K562 (cell line): ENCODE data around the gene RABL2B. TPM values are rescaled to one million over a fixed set of nuclear protein-coding genes. Genes with fewer than 3 reads are reported as not detected.
"Not testable (repeated sequence)": the region's sequence is repeated elsewhere in the genome, so short reads cannot be mapped to it uniquely, and the experiment has no call there.

Experiments
- ATAC-seq: fragments of 200-7000 bp; cut with Tn5 transposase; 3 replicates; pipeline ENCODE4 v1.9.1; 2020; ENCODE audit warnings: moderate library complexity
- BruUV-seq: library from RNA; stranded (reverse); fragments of 400-500 nt; replicated peaks from 2 replicates; lab custom pipeline; 2021; lab: Mats Ljungman, UMichigan
- CTCF ChIA-PET: fragments of 300-600 bp; formaldehyde crosslinking; extraction: SDS; loops from one replicate; lab custom pipeline; 2021; ENCODE audit warnings: low intra/inter-chr PET ratio; lab: Yijun Ruan, JAX
- POLR2A ChIA-PET: fragments of 300-600, 350-650 bp; sonication (Branson Sonifier 250); formaldehyde crosslinking; extraction: SDS; loops from one replicate; lab custom pipeline; 2021; ENCODE audit warnings: antibody characterized with exemption, inconsistent platforms; lab: Yijun Ruan, JAX
- DNase-seq, 4 experiments: peaks; one replicate each; pipeline versions ENCODE4 v3.0.0 to v3.0.0-alpha.2; 2011 to 2018; ENCODE audit warnings: low spot score in 3 of 4, mixed read lengths in 3 of 4; ENCODE audit errors: extremely low read depth in 1 of 4
- FAIRE-seq: peaks from 2 replicates; lab custom pipeline; 2011; peaks lifted over from hg19 to GRCh38; lab: Jason Lieb, UNC
- H2AFZ ChIP-seq: 2 replicates; pipeline ENCODE4 v1.6.0; 2011; ENCODE audit warnings: low read depth, low read length, control low read depth, inconsistent platforms
- H3K27ac ChIP-seq: fragments of 200-600 bp; 3 replicates; pipeline ENCODE4 v1.8.0; 2011; ENCODE audit warnings: low read depth, mild to moderate bottlenecking, control low read depth, inconsistent platforms, low read length, moderate library complexity, mixed read lengths; ENCODE audit errors: extremely low read depth
- H3K27me3 ChIP-seq, 2 experiments: fragments of 300-600 bp in 1 of 2; 2 replicates in 1 of 2; 3 replicates in 1 of 2; pipeline versions ENCODE4 v1.6.0 to v1.8.0; 2011; ENCODE audit warnings: inconsistent platforms in 2 of 2, low read length in 2 of 2, mild to moderate bottlenecking in 1 of 2, mixed read lengths in 1 of 2, moderate library complexity in 1 of 2; ENCODE audit not compliant: control insufficient read depth in 2 of 2, insufficient read depth in 2 of 2
- H3K36me3 ChIP-seq: fragments of 300-600 bp; 3 replicates; pipeline ENCODE4 v1.8.0; 2011; ENCODE audit warnings: mild to moderate bottlenecking, low read length, inconsistent platforms; ENCODE audit not compliant: control insufficient read depth, insufficient read depth
- H3K4me1 ChIP-seq, 2 experiments: fragments of 200-600 bp in 1 of 2; replicated peaks in 1 of 2; 2 replicates in 1 of 2; 3 replicates in 1 of 2; pipeline versions ENCODE4 v1.5.1 to v1.8.0; 2011; ENCODE audit warnings: inconsistent platforms in 2 of 2, low read length in 2 of 2, mild to moderate bottlenecking in 1 of 2, mixed read lengths in 1 of 2, moderate library complexity in 1 of 2; ENCODE audit not compliant: control insufficient read depth in 2 of 2, insufficient read depth in 2 of 2
- H3K4me2 ChIP-seq: 2 replicates; pipeline ENCODE4 v1.6.1; 2011; ENCODE audit warnings: low read length, control low read depth, inconsistent platforms, mixed read lengths; ENCODE audit not compliant: insufficient read depth
- H3K4me3 ChIP-seq: fragments of 200-600 bp; sonication (generic), shearing (Covaris generic); 2 replicates; pipeline ENCODE4 v1.5.1; 2016; ENCODE audit warnings: control low read depth, inconsistent platforms
- H3K79me2 ChIP-seq: fragments of 200-600 bp; 3 replicates; pipeline ENCODE4 v1.8.0; 2011; ENCODE audit warnings: low read length, inconsistent platforms; ENCODE audit not compliant: control insufficient read depth, insufficient read depth
- H3K9ac ChIP-seq, 2 experiments: 2 replicates each; pipeline versions ENCODE4 v1.6.0 to v1.6.1; 2011; ENCODE audit warnings: low read depth in 2 of 2, low read length in 2 of 2, control low read depth in 1 of 2, inconsistent platforms in 1 of 2, mild to moderate bottlenecking in 1 of 2, mixed read lengths in 1 of 2; ENCODE audit not compliant: insufficient read depth in 1 of 2
- H3K9me1 ChIP-seq: one replicate; pipeline ENCODE4 v1.6.0; 2011; ENCODE audit warnings: inconsistent platforms, mild to moderate bottlenecking, low read length, moderate library complexity; ENCODE audit not compliant: control insufficient read depth, insufficient read depth
- H3K9me3 ChIP-seq: replicated peaks from 2 replicates; pipeline ENCODE4 v1.5.1; 2011; ENCODE audit warnings: low read depth, low read length, inconsistent platforms; ENCODE audit not compliant: control insufficient read depth, insufficient read depth
- H4K20me1 ChIP-seq: replicated peaks from 2 replicates; pipeline ENCODE4 v1.6.1; 2011; ENCODE audit warnings: low read length, inconsistent platforms, mixed read lengths; ENCODE audit not compliant: control insufficient read depth, insufficient read depth
- NR2C2 ChIP-seq, 2 experiments: fragments of 200-800 bp in 1 of 2; sonication (Bioruptor generic) in 1 of 2; sonication (generic) in 1 of 2; formaldehyde crosslinking in 1 of 2; IDR thresholded peaks; 2 replicates each; pipeline versions ENCODE4 v1.6.1 to v1.8.0; 2016 to 2022; ENCODE audit warnings: mild to moderate bottlenecking in 1 of 2, missing compliant biosample characterization in 1 of 2, missing genetic modification characterization in 1 of 2, missing genetic modification reagents in 1 of 2
- WGBS: fragments of 100-300 bp; shearing (Covaris generic); methylation state at CpG from one replicate; pipeline ENCODE4 v1.1.6; 2016; ENCODE audit warnings: low coverage, mixed read lengths; ENCODE audit not compliant: insufficient coverage; ENCODE audit errors: missing lambda C conversion rate; 5-methylcytosine and 5-hydroxymethylcytosine counted together
- in situ Hi-C: fragments of 300-500 bp; cut with MboI; formaldehyde crosslinking; loops from 4 replicates; pipeline ENCODE4 v1.15.0; 2018; ENCODE audit warnings: inconsistent platforms, mixed read lengths
- intact Hi-C: fragments of 100-400 bp; cut with micrococcal nuclease; formaldehyde crosslinking; loops from 2 replicates; pipeline ENCODE4 v1.14.2; 2022
- polyA plus RNA-seq, 8 experiments: library from polyadenylated mRNA; depleted of rRNA in 4 of 8; stranded (reverse) in 5 of 8; unstranded in 3 of 8; fragments of >200 nt; fragmentation: Nextera tagmentation in 2 of 8; fragmentation: Illumina TruSeq in 1 of 8; extraction: Ambion mirVana in 2 of 8; extraction: Trizol in 1 of 8; gene quantifications; 2 replicates each; pipeline versions ENCODE4 v1.2.1 to v1.2.3, GENCODE V29; 2011 to 2014; ENCODE audit warnings: inconsistent platforms in 1 of 8, missing spikeins in 1 of 8
- total RNA-seq, 7 experiments: library from RNA; depleted of rRNA in 6 of 7; stranded (reverse); fragments of >200 nt in 6 of 7; fragmentation: Illumina TruSeq in 2 of 7; extraction: Trizol in 2 of 7; gene quantifications; 2 replicates each; pipeline versions ENCODE4 v1.2.1 to v1.2.3, GENCODE V29; 2011 to 2021; ENCODE audit warnings: low replicate concordance in 1 of 7

RABL2B gene
- total and polyA plus RNA-seq, 9 of the 15 experiments (the other 6 are each of a cell fraction or from before 2014, with no cell fraction given): 0.76 to 8.5 (median 3.6) TPM

GRCh38 chr22:50756406-50756805, 27.0 kb downstream of the RABL2B start:
- H3K27ac ChIP-seq; H3K9me1 ChIP-seq; H4K20me1 ChIP-seq; H3K27me3 ChIP-seq; in situ Hi-C loops; H3K9ac ChIP-seq; DNase-seq; H3K79me2 ChIP-seq; H3K36me3 ChIP-seq; H3K4me1 ChIP-seq; POLR2A ChIA-PET; BruUV-seq; intact Hi-C loops; H3K4me2 ChIP-seq; FAIRE-seq; ATAC-seq; H3K9me3 ChIP-seq; H2AFZ ChIP-seq; CTCF ChIA-PET; TF ChIP-seq NR2C2 (CRISPR knock-in tag; IDR thresholded peaks at IDR 0.05): not testable (repeated sequence)
- TF ChIP-seq NR2C2 (tag; IDR thresholded peaks at IDR 0.05): peak; percentile 38; the same call in 1 of the 2 replicates
- 0% methylated on average over 2 of the region's 9 CpGs for WGBS
- peak overlapping the region; percentile 33 for H3K4me3 ChIP-seq

GRCh38 chr22:50755251-50755650, 28.2 kb downstream of the RABL2B start:
- POLR2A ChIA-PET, H3K27me3 ChIP-seq, intact Hi-C loops, CTCF ChIA-PET, BruUV-seq, H3K79me2 ChIP-seq, H3K27ac ChIP-seq, H3K4me3 ChIP-seq, H4K20me1 ChIP-seq, H2AFZ ChIP-seq, DNase-seq, H3K4me1 ChIP-seq, ATAC-seq, FAIRE-seq, H3K9ac ChIP-seq, H3K36me3 ChIP-seq, H3K4me2 ChIP-seq, H3K9me1 ChIP-seq, in situ Hi-C loops, H3K9me3 ChIP-seq: not testable (repeated sequence)
- 49% methylated on average over 8 of the region's 20 CpGs for WGBS

GRCh38 chr22:50749302-50750074, 33.9 kb downstream of the RABL2B start:
- H3K27ac ChIP-seq, intact Hi-C loops, H3K27me3 ChIP-seq, H3K36me3 ChIP-seq, H3K79me2 ChIP-seq, H3K9me3 ChIP-seq, H3K4me3 ChIP-seq, POLR2A ChIA-PET, H2AFZ ChIP-seq, H4K20me1 ChIP-seq, BruUV-seq, FAIRE-seq, H3K4me2 ChIP-seq, H3K4me1 ChIP-seq, H3K9me1 ChIP-seq, H3K9ac ChIP-seq, in situ Hi-C loops, DNase-seq, CTCF ChIA-PET, ATAC-seq: not testable (repeated sequence)
- WGBS: 22% methylated on average over 7 of the region's 9 CpGs
